Fibroblast of pulmonary artery (primary cell): ENCODE data around the gene PRSS2.
A peak's percentile ranks its signal among the peaks of the same experiment; 100 is the strongest.
"Not testable (repeated sequence)": the region's sequence is repeated elsewhere in the genome, so short reads cannot be mapped to it uniquely, and the experiment has no call there.

ENCODE experiments used
- DNase-seq: peaks from one replicate; pipeline ENCODE4 v3.0.0-alpha.2; 2010; ENCODE audit warnings: low read depth
- H3K4me3 ChIP-seq: replicated peaks from 2 replicates; pipeline ENCODE4 v1.5.1; 2011; ENCODE audit warnings: low read depth, mild to moderate bottlenecking, control low read depth, low read length, moderate library complexity
- TF ChIP-seq, protein P1 (sequence below): IDR thresholded peaks from 2 replicates; pipeline ENCODE4 v1.5.1; 2011; ENCODE audit warnings: mild to moderate bottlenecking, control low read depth, low read length, inconsistent platforms; ENCODE audit errors: missing control alignments

PRSS2 gene

DNA sequence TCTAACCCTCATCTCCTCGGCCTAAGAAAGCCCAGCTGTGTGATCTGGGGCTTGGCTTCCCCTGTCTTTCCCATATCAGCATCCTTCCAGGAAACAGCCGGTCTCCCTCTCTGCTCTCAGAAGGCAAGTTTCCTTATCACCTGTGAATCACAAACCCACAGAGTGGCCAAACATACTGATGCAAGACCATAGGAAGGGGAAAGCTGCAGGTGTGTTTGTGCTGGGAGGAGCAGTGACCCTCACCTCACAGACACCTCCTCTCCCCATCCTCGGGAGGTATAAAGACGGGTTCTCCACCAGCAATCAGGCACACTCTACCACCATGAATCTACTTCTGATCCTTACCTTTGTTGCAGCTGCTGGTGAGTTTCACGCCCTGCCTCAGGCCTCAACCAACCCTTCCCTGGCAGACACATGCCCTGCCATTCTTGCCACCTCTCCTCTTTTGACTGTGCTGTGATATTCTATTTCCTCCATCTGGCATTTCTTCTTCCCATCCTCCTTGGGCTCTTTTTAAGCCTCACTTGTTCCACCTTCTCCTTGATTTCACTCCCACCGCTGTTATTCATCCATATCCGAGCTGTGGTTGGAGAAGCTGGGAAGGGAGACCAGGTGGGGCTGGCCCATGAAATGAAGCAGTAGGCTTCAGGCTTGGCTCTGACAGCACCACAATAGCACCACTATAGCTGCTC lies at the start of gene PRSS2:
Gene PRSS2 (plus strand): TSS at position 310 of the 692 bp plus-strand sequence. CDS start 13 bp downstream, at position 323.
- H3K4me3 ChIP-seq = no peak within 1 kb of the TSS
- TF ChIP-seq, protein P1, sequence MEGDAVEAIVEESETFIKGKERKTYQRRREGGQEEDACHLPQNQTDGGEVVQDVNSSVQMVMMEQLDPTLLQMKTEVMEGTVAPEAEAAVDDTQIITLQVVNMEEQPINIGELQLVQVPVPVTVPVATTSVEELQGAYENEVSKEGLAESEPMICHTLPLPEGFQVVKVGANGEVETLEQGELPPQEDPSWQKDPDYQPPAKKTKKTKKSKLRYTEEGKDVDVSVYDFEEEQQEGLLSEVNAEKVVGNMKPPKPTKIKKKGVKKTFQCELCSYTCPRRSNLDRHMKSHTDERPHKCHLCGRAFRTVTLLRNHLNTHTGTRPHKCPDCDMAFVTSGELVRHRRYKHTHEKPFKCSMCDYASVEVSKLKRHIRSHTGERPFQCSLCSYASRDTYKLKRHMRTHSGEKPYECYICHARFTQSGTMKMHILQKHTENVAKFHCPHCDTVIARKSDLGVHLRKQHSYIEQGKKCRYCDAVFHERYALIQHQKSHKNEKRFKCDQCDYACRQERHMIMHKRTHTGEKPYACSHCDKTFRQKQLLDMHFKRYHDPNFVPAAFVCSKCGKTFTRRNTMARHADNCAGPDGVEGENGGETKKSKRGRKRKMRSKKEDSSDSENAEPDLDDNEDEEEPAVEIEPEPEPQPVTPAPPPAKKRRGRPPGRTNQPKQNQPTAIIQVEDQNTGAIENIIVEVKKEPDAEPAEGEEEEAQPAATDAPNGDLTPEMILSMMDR = no peak
- no peak for DNase-seq

DNA sequence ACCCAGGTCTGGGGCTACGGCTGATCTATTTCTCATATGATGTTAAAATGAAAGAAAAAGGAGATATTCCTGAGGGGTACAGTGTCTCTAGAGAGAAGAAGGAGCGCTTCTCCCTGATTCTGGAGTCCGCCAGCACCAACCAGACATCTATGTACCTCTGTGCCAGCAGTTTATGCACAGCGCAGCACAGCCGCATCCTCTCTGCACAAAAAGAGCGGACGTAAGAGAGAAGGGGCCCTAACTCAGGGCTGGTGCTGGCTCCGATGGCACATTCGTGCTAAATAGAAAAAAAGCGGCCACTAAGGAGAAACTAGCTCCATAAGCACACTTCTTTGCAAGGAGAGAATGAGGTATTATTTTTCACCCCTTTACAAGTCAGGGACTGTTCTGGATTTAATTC lies 49.8 kb upstream of the PRSS2 start:
- H3K4me3 ChIP-seq = no peak overlapping the region
- TF ChIP-seq, protein P1 = no peak
- no peak for DNase-seq

DNA sequence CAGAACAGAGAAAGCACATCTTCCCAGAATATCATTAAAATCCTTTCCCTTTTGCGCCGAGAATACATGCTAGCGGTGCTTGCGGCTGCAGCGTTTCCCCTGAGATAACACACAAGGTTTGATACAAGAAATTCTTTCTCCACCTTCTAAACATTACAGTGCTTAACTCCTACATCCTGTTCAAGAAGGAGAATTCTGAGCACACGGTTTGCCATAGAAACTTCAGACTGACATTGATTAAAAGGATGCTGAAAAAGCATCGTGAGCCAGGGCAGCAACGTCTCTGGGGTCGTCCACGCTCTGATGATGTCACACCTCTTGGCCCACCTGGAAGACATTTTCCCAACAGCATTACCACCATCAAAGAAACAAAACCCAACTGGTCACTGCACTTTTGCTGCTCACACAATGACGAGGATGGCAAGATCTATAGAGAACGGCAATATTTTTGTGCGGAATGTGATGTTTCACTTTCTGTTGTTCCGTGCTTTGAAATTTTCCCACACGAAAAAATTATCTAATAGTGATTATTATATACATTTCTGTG lies 48.4 kb upstream of the PRSS2 start:
- H3K4me3 ChIP-seq = no peak overlapping the region
- TF ChIP-seq, protein P1 = no peak
- DNase-seq = no peak

DNA sequence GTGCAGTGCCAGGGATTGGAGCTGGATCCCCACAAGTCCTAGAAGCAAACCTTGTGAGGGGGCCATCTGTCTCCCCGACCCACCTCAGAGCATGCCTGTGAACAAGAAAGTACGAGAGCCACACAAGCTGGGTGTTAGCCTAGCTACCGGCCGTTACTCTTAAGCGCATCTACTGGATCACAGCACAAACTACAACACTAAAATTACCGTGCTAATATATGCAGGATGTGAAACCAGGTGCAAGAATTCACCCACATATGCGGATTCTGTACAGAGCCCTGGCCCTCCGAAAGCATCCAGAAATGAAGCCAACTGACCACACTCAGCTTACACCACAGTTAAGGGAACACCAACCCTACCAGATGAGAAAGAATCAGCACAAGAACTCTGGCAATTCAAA lies 37.5 kb upstream of the PRSS2 start:
- no peak for DNase-seq
- no peak overlapping the region for H3K4me3 ChIP-seq
- TF ChIP-seq, protein P1 = no peak

DNA sequence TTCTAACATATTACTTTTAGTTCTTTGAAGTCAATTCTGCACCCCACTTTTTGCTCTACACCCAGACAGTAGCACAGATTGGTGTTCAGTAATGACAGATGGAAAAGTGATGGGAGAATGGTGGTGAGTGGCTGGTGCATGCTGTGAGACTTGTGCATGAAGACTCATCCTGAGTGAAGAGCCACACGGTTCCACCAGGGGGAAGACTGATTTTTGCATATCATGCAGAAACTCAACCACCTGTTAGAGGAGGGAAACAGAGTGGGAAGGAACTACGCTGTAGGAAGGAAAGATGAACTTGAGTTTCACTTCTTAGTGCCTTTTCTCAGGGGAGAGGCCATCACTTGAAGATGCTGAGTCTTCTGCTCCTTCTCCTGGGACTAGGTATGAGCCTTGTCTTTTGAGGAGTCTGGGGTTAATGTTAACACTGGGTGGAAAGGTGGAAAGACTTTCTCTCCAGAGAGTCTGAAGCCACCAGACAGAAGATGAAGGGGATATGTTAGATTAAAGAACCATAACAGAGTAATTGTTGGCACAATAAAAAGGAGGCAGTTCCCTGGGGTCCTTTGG lies 30.8 kb upstream of the PRSS2 start:
- DNase-seq = peak; percentile 3
- TF ChIP-seq, protein P1 = no peak
- no peak overlapping the region for H3K4me3 ChIP-seq

DNA sequence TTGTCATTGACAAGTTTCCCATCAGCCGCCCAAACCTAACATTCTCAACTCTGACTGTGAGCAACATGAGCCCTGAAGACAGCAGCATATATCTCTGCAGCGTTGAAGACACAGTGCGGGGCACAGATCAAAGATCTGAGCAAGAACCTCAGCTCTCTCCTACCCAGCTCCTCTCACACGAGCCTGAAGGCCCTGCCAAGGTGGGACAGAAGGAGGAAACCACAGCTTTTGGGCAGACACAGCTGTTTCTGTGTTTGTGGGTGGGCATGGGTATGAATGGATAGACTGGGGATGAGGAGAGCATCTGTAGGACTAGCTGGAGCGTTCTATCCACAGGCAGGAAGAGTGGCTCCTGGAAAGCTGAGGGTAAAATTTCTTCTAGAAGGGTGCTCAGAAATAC lies 30.0 kb upstream of the PRSS2 start:
- TF ChIP-seq, protein P1 = no peak
- DNase-seq = no peak
- H3K4me3 ChIP-seq = no peak overlapping the region

DNA sequence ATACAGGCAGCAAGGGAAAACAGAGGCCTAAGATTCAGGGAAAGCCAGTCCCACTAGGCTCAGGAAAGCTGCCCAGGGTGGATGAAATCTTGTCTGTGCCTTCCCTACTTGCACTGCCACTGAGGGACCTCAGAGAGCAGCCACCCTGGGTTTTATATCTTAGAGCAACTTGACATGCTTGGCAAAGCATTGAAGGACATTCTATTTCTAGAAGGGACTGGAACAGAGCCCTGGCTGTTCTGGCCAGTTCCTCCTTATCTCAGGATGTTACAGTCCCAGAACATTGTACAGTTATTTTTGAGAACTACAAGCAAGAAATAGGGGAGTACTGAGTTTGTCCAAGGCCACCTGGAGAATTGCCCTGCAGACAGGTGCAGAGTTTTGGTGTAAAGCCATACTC lies 28.8 kb upstream of the PRSS2 start:
- H3K4me3 ChIP-seq, DNase-seq: not testable (repeated sequence)
